Right lobe of liver (tissue), 4 donors: ENCODE data around the gene FCF1.

ENCODE experiments used
- CTCF ChIP-seq, 4 donors: fragments of 200-600 bp in 3 of 4; fragments of 450-650 bp in 1 of 4; IDR thresholded peaks; one replicate each; pipeline versions ENCODE4 v1.5.1 to v1.8.0; 2016 to 2022; ENCODE audit warnings: antibody characterized with exemption in 4 of 4, mild to moderate bottlenecking in 2 of 4
- POLR2A ChIP-seq: fragments of 450-650 bp; IDR thresholded peaks from one replicate; pipeline ENCODE4 v1.6.1; 2017; ENCODE audit warnings: antibody characterized with exemption, mild to moderate bottlenecking
- donor health status: DM: no; HTN: no; CAD: no.
- donor health status: DM: no; HTN: no; CAD: no.
- donor health status: DM: no; HTN: yes; CAD: no.

- TF ChIP-seq CTCF (IDR thresholded peaks at IDR 0.05) (no peak), POLR2A (no peak)
Measured at GRCh38 chr14:74711651-74712050, 1.3 kb upstream of the FCF1 start.
